GM12891 (cell line): Measurements from ENCODE around the gene EFEMP2.

Experiments used
- DNase-seq: peaks from one replicate; pipeline ENCODE4 v3.0.0; 2011; ENCODE audit warnings: low spot score; ENCODE audit not compliant: insufficient read length
- FAIRE-seq: peaks from 2 replicates; lab custom pipeline; 2011; peaks lifted over from hg19 to GRCh38; lab: Jason Lieb, UNC
- PAX5 ChIP-seq: IDR thresholded peaks from 2 replicates; pipeline ENCODE4 v1.6.1; 2011; ENCODE audit warnings: low read length, moderate library complexity, mild to moderate bottlenecking; ENCODE audit not compliant: insufficient read depth, severe bottlenecking
- POLR2A ChIP-seq: IDR thresholded peaks from 2 replicates; pipeline ENCODE4 v1.6.1; 2011; ENCODE audit warnings: low read depth, low read length, control low read depth
- POLR2AphosphoS5 ChIP-seq: IDR thresholded peaks from 2 replicates; pipeline ENCODE4 v1.6.1; 2011; ENCODE audit warnings: low read depth, low read length, control low read depth
- POU2F2 ChIP-seq: IDR thresholded peaks from 2 replicates; pipeline ENCODE4 v1.6.1; 2011; ENCODE audit warnings: low read depth, mild to moderate bottlenecking, control low read depth, low read length, moderate library complexity
- SPI1 ChIP-seq: IDR thresholded peaks from 2 replicates; pipeline ENCODE4 v1.6.1; 2011; ENCODE audit warnings: low read depth, low read length, control low read depth
- TAF1 ChIP-seq: IDR thresholded peaks from 2 replicates; pipeline ENCODE4 v1.6.1; 2011; ENCODE audit warnings: low read depth, low read length, control low read depth

The EFEMP2 gene

DNA sequence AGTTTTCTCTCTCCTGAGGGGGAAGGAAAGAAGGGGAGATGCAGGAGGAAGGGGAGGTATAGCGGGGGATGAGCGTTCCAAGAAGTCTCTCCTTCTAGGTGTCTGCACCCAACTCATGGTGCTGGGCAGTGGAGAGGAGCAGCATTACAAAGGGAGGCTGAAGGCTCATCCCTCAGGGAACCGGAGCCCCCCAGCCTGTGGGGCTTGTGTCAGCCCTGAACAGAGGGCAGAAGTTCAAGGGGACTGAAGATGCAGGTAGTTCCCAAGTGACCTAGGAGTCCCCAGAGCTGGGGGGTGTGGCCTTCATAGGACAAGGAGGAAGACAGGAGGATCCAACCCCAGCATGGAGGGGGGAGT, 44.5 kb upstream of the EFEMP2 start:
- no peak for TF ChIP-seq SPI1
- no peak for TF ChIP-seq TAF1
- TF ChIP-seq POU2F2 = no peak
- DNase-seq = no peak
- no peak for FAIRE-seq

GRCh38 chr11:65916391-65916790, 43.8 kb upstream of the EFEMP2 start:
- DNase-seq (no peak), FAIRE-seq (no peak)
- no peak for TF ChIP-seq TAF1
- no peak for TF ChIP-seq POU2F2
- TF ChIP-seq POLR2AphosphoS5 = no peak
- TF ChIP-seq POLR2A = no peak
- TF ChIP-seq SPI1 = no peak
- TF ChIP-seq PAX5 = no peak

DNA sequence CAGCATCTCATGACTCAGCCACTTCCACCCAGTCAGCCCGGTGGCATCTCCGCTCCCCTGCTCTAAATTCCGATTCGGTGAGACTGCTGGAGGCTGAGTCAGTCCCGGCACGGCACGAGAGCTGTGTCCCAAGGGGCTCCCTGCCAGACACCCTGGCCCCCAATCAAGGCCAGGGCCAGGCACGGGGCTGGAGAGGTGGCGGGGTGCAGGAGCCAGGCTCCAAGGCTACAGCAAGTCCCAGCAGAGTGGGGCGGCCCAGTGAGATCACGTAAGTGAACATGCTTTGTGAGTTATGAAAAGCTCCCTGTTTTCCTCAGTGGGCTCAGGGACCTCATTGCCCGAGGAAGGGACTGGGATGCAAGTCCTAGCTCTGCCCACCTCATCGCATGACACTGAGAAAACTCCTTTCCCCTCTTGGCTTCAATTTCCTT, 43.2 kb upstream of the EFEMP2 start:
- TF ChIP-seq POLR2AphosphoS5 = no peak
- no peak for TF ChIP-seq SPI1
- TF ChIP-seq POU2F2 = no peak
- no peak for TF ChIP-seq PAX5
- TF ChIP-seq POLR2A = peak; percentile 43; the same call in 1 of the 2 replicates
- no peak for TF ChIP-seq TAF1
- no peak for DNase-seq
- FAIRE-seq = no peak

DNA sequence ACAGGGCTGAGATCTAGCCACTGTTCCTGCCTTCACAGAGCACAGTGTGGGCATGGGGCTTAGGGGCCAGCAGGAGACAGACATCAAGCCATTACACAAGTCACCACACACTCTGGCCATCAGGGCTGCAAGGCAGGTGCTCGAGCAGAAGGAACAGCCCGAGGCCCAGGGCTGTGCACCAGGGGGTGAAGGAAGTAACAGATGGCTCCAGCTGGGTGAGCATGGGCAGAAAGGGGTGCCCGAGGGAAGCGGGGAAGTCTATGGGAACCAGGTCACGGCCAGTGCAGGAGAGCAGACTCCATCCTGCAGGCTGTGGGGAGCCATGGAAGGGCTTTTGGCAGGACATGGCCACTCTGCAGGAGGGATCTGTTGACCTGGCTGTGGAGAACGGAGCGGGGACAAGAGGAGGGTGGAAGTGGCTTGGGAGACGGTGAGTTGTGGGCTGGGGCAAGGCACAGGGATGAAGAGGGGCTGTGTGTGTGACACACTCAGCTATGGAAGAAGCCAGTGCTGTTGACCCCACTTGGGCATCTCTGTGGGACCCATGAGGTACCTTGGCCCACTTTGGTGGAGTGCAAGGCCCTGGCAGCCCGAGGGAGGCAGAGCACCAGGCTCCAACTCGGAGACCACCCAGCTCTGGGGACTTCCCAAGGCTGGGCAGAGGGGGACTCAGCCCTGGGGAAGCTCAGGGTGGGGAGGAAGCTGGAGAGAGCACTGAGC, 42.7 kb upstream of the EFEMP2 start:
- no peak for DNase-seq
- TF ChIP-seq TAF1 (no peak), PAX5 (no peak), SPI1 (no peak), POU2F2 (no peak), POLR2AphosphoS5 (no peak; the same call in 1 of the 2 replicates), POLR2A (no peak)
- FAIRE-seq = no peak

- FAIRE-seq = no peak
- no peak for DNase-seq
- TF ChIP-seq TAF1 (no peak), POU2F2 (no peak), POLR2A (no peak), POLR2AphosphoS5 (no peak), SPI1 (no peak), PAX5 (no peak)
Observed at GRCh38 chr11:65912845-65913244, 40.2 kb upstream of the EFEMP2 start.

DNA sequence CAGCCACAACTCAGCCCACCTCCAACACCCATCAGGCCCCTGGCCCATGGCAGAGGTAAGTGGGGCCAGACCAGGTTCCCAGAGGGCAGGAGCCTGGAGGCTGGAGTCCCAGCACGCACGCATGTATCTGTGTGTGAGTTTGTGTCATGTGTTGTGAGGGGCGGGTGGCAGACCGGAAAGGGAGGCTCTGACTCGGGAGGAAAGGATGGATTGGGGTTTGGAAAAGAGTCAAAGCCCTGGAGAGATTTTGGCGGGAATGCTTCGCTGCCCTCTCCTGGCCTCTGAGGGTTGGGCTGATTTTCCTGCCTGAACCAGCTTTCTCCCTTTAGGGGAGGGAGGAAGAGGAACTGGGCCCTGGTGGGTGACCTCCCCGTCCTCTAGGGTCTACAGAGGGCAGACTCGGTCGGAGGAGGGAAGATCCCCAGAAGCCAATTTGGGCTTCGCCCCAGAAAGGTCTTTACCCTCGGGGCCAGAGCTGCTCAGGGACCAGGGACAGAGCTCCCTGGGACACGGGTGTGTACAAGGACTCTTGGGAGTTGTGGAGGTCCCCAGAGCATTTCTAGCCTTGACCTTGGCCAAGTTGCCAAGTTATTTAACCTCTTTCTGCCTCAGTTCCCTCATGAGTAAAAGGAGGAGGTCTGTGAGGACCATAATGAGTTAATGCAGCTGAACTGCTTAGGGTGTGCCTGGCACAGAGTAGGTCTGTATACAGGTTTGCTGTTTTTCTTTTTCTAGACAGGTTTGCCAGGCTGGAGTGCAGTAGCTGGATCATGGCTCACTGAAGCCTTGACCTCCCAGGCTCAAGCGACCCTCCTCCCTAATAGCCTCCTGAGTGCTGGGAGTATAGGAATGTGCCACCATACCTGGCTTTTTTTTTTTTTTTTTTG, 39.3 kb upstream of the EFEMP2 start:
- DNase-seq (no peak), FAIRE-seq (no peak)
- peak; percentile 76 for TF ChIP-seq SPI1
- no peak for TF ChIP-seq POLR2A
- no peak for TF ChIP-seq POLR2AphosphoS5
- no peak for TF ChIP-seq PAX5
- no peak for TF ChIP-seq TAF1
- no peak for TF ChIP-seq POU2F2

DNA sequence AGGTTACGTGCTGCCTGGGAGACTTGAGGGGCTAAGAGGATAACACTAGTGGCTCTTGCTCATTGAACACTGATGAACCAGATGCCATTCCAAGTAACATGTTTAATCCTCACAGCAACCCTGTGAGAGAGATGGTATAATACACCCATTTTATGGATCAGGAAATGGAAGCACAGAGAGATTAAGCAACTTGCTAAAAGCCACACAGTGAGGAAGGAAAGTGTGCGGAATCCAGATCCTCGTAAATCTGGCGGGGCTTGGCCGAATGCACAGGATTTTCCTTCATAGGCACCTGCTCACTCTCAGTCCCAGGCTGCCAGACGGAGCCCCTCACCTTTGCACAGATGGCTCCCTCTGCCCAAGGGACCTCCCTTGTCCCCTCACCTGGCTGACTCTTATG, 35.3 kb upstream of the EFEMP2 start:
- DNase-seq = no peak
- no peak for FAIRE-seq
- no peak for TF ChIP-seq SPI1
- no peak for TF ChIP-seq POU2F2
- TF ChIP-seq PAX5 = no peak
- no peak for TF ChIP-seq POLR2A
- no peak for TF ChIP-seq POLR2AphosphoS5
- TF ChIP-seq TAF1 = no peak

DNA sequence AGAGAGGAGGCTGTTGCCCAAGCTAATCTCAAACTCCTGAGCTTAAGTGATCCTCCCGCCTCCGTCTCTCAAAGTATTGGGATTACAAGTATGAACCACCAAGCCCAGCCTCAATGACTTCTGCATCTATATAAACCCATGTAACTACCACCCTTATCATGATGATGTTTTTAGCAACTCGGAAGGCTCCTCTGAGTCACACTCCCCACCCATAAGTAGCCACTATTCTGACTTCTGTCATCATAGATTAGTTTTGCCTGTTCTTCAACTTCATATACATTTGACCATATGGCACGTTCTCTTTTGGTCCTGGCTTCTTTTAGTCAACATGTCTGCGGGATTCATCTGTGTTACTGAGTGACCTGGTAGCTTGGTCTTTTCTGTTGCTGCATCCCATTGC, 34.0 kb upstream of the EFEMP2 start:
- FAIRE-seq (no peak), DNase-seq (no peak)
- TF ChIP-seq PAX5 (no peak), POLR2AphosphoS5 (no peak), TAF1 (no peak), POLR2A (no peak), SPI1 (no peak), POU2F2 (no peak)

- TF ChIP-seq SPI1 (no peak), PAX5 (no peak), POU2F2 (no peak), TAF1 (no peak), POLR2AphosphoS5 (no peak), POLR2A (no peak)
- FAIRE-seq = no peak
- no peak for DNase-seq
Observed at GRCh38 chr11:65903715-65904114, 31.1 kb upstream of the EFEMP2 start.
